GM12875 (cell line): ENCODE data around the gene TBC1D16.
A peak's percentile ranks its signal among the peaks of the same experiment; 100 is the strongest.

Source experiments
- H3K4me3 ChIP-seq: one replicate; pipeline ENCODE4 v1.5.1; 2011; ENCODE audit warnings: low read depth, low read length, control low read depth
- CTCF ChIP-seq: IDR thresholded peaks from 2 replicates; pipeline ENCODE4 v1.5.1; 2011; ENCODE audit warnings: low read depth, mild to moderate bottlenecking, control low read depth, inconsistent platforms, low read length, moderate library complexity, borderline replicate concordance; ENCODE audit not compliant: insufficient read depth

TBC1D16 gene

GRCh38 chr17:79910985-79911361 is 124.7 kb downstream of the TBC1D16 start:
- H3K4me3 ChIP-seq, result no peak overlapping the region
- TF ChIP-seq CTCF, result no peak

- H3K4me3 ChIP-seq, result no peak overlapping the region
- no peak for TF ChIP-seq CTCF
Observed at GRCh38 chr17:79909121-79909520, 126.6 kb downstream of the TBC1D16 start.

GRCh38 chr17:79907850-79908249 is 127.8 kb downstream of the TBC1D16 start:
- no peak overlapping the region for H3K4me3 ChIP-seq
- TF ChIP-seq CTCF, result no peak

GRCh38 chr17:79907217-79907715 is 128.4 kb downstream of the TBC1D16 start:
- no peak overlapping the region for H3K4me3 ChIP-seq
- no peak for TF ChIP-seq CTCF

- H3K4me3 ChIP-seq, result no peak overlapping the region
- peak; percentile 13; the same call in 1 of the 2 replicates for TF ChIP-seq CTCF
Observed at GRCh38 chr17:79905832-79906231, 129.8 kb downstream of the TBC1D16 start.

- H3K4me3 ChIP-seq, result no peak overlapping the region
- no peak for TF ChIP-seq CTCF
Observed at GRCh38 chr17:79904865-79905264, 130.8 kb downstream of the TBC1D16 start.

GRCh38 chr17:79902146-79902791 is 133.4 kb downstream of the TBC1D16 start:
- no peak for TF ChIP-seq CTCF

More at GRCh38 chr17:79902146-79902791, 133.4 kb downstream of the TBC1D16 start:
- no peak overlapping the region for H3K4me3 ChIP-seq
